Left lung (tissue), 10 donors: ENCODE data around the gene GSTM4. TPM values are rescaled to one million over a fixed set of nuclear protein-coding genes. Genes with fewer than 3 reads are reported as not detected.

Experiments
- ATAC-seq: fragments of 200-7000 bp; cut with Tn5 transposase; one replicate; pipeline ENCODE4 v1.9.1; 2020; ENCODE audit warnings: moderate library complexity
- DNase-seq, 4 donors: peaks; one replicate each; pipeline ENCODE4 v3.0.0-alpha.2; 2013 to 2020
- H3K27ac ChIP-seq, 2 donors: fragments of 200-600 bp; sonication (generic) in 1 of 2; one replicate each; pipeline versions ENCODE4 v1.5.0 to v1.8.0; 2020 to 2021
- H3K27me3 ChIP-seq, 2 donors: fragments of 200-600 bp; sonication (generic) in 1 of 2; one replicate each; pipeline versions ENCODE4 v1.5.0 to v1.8.0; 2020 to 2021
- H3K36me3 ChIP-seq, 2 donors: fragments of 200-600 bp; sonication (generic) in 1 of 2; one replicate each; pipeline versions ENCODE4 v1.5.0 to v1.8.0; 2020 to 2021
- H3K4me1 ChIP-seq, 2 donors: fragments of 200-600 bp; one replicate each; pipeline ENCODE4 v1.8.0; 2021
- H3K4me3 ChIP-seq, 2 donors: fragments of 200-600 bp; sonication (generic) in 1 of 2; one replicate each; pipeline versions ENCODE4 v1.5.0 to v1.8.0; 2020 to 2021; ENCODE audit warnings: mild to moderate bottlenecking in 1 of 2
- H3K9me3 ChIP-seq, 2 donors: fragments of 200-600 bp; sonication (generic) in 1 of 2; one replicate each; pipeline versions ENCODE4 v1.5.0 to v1.8.0; 2020 to 2021
- intact Hi-C, 2 donors: fragments of 100-400 bp; cut with DNase I; formaldehyde crosslinking; loops; one replicate each; pipeline versions ENCODE4 v1.11.2 to v1.14.2; 2022
- polyA plus RNA-seq, 6 donors: library from polyadenylated mRNA; unstranded; fragments of 120-200 nt; gene quantifications; one replicate each; pipeline ENCODE4 v1.2.1, GENCODE V29; 2013; ENCODE audit not compliant: insufficient read length in 6 of 6
- total RNA-seq, 2 donors: library from RNA; stranded (reverse); fragmentation: NEBNext Ultra II Directional; extraction: Animal tissue kit (Norgen Biotek cat#: 25700); gene quantifications; one replicate each; pipeline ENCODE4 v1.2.1, GENCODE V29; 2021
- TF ChIP-seq, protein P1 (sequence below), 2 donors: fragments of 200-600 bp; sonication (generic) in 1 of 2; IDR thresholded peaks; one replicate each; pipeline versions ENCODE4 v1.5.0 to v1.8.0; 2021; ENCODE audit warnings: antibody characterized with exemption in 2 of 2
- donor health status: DM: no; HTN: yes; CAD: no.
- donor health status: DM: no; HTN: no; CAD: no.

GSTM4 gene
- total and polyA plus RNA-seq, 8 donors = 20.2 to 37.2 (median 28.9) TPM

- peak overlapping the region; percentile 54 to 89 for H3K4me3 ChIP-seq
- H3K4me1 ChIP-seq = peaks cover 19 to 70% of the 10 kb centered on the region in 2 donors
- no peaks in the 10 kb centered on the region for H3K9me3 ChIP-seq
- ATAC-seq (no peak), DNase-seq (no peak)
- no peaks in the 10 kb centered on the region for H3K27me3 ChIP-seq
- peaks cover 0 to 15% of the 10 kb centered on the region in 2 donors for H3K36me3 ChIP-seq
- intact Hi-C loops = loop anchor here in 1 of 2 donors (5.0 kb wide), 1 partner anchor 74 kb away; the partner anchor contains the start of gene GNAI3
- TF ChIP-seq, protein P1, sequence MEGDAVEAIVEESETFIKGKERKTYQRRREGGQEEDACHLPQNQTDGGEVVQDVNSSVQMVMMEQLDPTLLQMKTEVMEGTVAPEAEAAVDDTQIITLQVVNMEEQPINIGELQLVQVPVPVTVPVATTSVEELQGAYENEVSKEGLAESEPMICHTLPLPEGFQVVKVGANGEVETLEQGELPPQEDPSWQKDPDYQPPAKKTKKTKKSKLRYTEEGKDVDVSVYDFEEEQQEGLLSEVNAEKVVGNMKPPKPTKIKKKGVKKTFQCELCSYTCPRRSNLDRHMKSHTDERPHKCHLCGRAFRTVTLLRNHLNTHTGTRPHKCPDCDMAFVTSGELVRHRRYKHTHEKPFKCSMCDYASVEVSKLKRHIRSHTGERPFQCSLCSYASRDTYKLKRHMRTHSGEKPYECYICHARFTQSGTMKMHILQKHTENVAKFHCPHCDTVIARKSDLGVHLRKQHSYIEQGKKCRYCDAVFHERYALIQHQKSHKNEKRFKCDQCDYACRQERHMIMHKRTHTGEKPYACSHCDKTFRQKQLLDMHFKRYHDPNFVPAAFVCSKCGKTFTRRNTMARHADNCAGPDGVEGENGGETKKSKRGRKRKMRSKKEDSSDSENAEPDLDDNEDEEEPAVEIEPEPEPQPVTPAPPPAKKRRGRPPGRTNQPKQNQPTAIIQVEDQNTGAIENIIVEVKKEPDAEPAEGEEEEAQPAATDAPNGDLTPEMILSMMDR (IDR thresholded peaks at IDR 0.05) = no peak
- peak overlapping the region in 1 of 2 donors; percentile 95 for H3K27ac ChIP-seq
These were observed 34.3 kb upstream of the GSTM4 start for GRCh38 chr1:109621379-109622136.

GRCh38 chr1:109622137-109622892, 33.6 kb upstream of the GSTM4 start:
- DNase-seq (no peak), ATAC-seq (no peak)
- TF ChIP-seq, protein P1 (IDR thresholded peaks at IDR 0.05) = no peak
- no peaks in the 10 kb centered on the region for H3K27me3 ChIP-seq
- no peaks in the 10 kb centered on the region for H3K9me3 ChIP-seq
- intact Hi-C loops = loop anchor here in 1 of 2 donors (5.0 kb wide), 1 partner anchor 75 kb away; the partner anchor contains the start of gene GNAI3
- H3K27ac ChIP-seq = peak overlapping the region in 1 of 2 donors; percentile 95
- H3K36me3 ChIP-seq = peaks cover 0 to 22% of the 10 kb centered on the region in 2 donors
- peak overlapping the region in 1 of 2 donors; percentile 89 for H3K4me3 ChIP-seq
- peaks cover 16 to 63% of the 10 kb centered on the region in 2 donors for H3K4me1 ChIP-seq

DNA sequence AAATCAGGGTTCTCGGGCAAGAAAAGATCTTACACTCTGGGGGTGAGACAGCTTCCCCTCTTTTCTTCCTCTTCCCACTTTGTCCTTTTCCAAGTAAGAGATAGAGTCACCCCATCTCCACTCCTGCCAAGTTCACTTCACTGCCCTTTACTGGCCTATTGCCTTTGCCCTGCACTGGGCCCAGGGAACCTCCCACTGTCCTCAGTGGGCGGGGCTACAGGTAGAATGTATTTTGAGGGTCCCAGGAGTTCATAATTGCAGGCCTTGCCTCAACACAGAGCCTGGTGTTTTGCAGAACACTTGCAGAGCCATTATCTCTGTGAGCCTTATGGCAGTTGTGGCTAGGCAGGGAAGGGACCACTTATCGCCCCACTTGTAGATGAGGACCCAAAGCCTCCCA, 33.0 kb upstream of the GSTM4 start:
- Histone ChIP-seq H3K4me1 (peaks cover 12 to 57% of the 10 kb centered on the region in 2 donors), H3K36me3 (peaks cover 0 to 28% of the 10 kb centered on the region in 2 donors), H3K27ac (peak overlapping the region in 1 of 2 donors; percentile 95), H3K27me3 (no peaks in the 10 kb centered on the region), H3K4me3 (no peak overlapping the region), H3K9me3 (no peaks in the 10 kb centered on the region)
- intact Hi-C loops = loop anchor here in 1 of 2 donors (5.0 kb wide), 1 partner anchor 76 kb away; the partner anchor contains the start of gene GNAI3
- no peak for ATAC-seq
- TF ChIP-seq, protein P1 (IDR thresholded peaks at IDR 0.05) = no peak
- DNase-seq = no peak

- Histone ChIP-seq H3K36me3 (peaks cover 0 to 36% of the 10 kb centered on the region in 2 donors), H3K4me1 (peaks cover 12 to 49% of the 10 kb centered on the region in 2 donors), H3K4me3 (no peak overlapping the region), H3K27ac (peak overlapping the region in 1 of 2 donors; percentile 95), H3K27me3 (no peaks in the 10 kb centered on the region), H3K9me3 (no peaks in the 10 kb centered on the region)
- DNase-seq (no peak), ATAC-seq (no peak)
- TF ChIP-seq, protein P1 (IDR thresholded peaks at IDR 0.05) = no peak
- intact Hi-C loops = loop anchor here in 1 of 2 donors (5.0 kb wide), 1 partner anchor 76 kb away; the partner anchor contains the start of gene GNAI3
These were observed 32.2 kb upstream of the GSTM4 start for GRCh38 chr1:109623601-109624161.
